Measurements from ENCODE around the gene CACNG8. TPM values are rescaled to one million over a fixed set of nuclear protein-coding genes. Genes with fewer than 3 reads are reported as not detected.

Gene CACNG8
- total RNA-seq, 2 experiments from 2014 or later: not detected

Other genes starting within 250 kb of the CACNG8 start
- gene NLRP12, start 138.6 kb upstream of the CACNG8 start, total RNA-seq: not detected
- 100 to 1,000 TPM; 241 to 251 TPM for gene MYADM, start 95.1 kb upstream of the CACNG8 start, total RNA-seq
- 1 to 10 TPM in 1 of 2 experiments, under 1 TPM in 1; 0.28 to 1.1 TPM for gene PRKCG, start 80.7 kb upstream of the CACNG8 start, total RNA-seq
- gene CACNG7, start 53.7 kb upstream of the CACNG8 start, total RNA-seq: not detected
- gene CACNG6, start 28.7 kb downstream of the CACNG8 start, total RNA-seq: not detected
- not detected for gene VSTM1, start 101.0 kb downstream of the CACNG8 start, total RNA-seq
- gene TARM1, start 118.4 kb downstream of the CACNG8 start, total RNA-seq: not detected
- gene OSCAR, start 137.9 kb downstream of the CACNG8 start, total RNA-seq: under 1 TPM; 0.19 to 0.49 TPM
- 10 to 100 TPM; 51.8 to 66.8 TPM for gene NDUFA3, start 139.9 kb downstream of the CACNG8 start, total RNA-seq
- gene TFPT, start 152.7 kb downstream of the CACNG8 start, total RNA-seq: 1 to 10 TPM; 7.8 to 8.2 TPM
- 10 to 100 TPM; 60.0 to 66.8 TPM for gene PRPF31, start 152.8 kb downstream of the CACNG8 start, total RNA-seq
- gene CNOT3, start 174.8 kb downstream of the CACNG8 start, total RNA-seq: 10 to 100 TPM; 30.8 to 42.3 TPM
- gene LENG1, start 196.8 kb downstream of the CACNG8 start, total RNA-seq: 10 to 100 TPM; 15.5 to 15.8 TPM
- not detected for gene TMC4, start 210.2 kb downstream of the CACNG8 start, total RNA-seq
- gene MBOAT7, start 226.6 kb downstream of the CACNG8 start, total RNA-seq: 10 to 100 TPM; 10.0 to 13.1 TPM
- 10 to 100 TPM; 13.9 to 14.6 TPM for gene TSEN34, start 228.4 kb downstream of the CACNG8 start, total RNA-seq
- 1,000 to 10,000 TPM; 2,006 to 2,016 TPM for gene RPS9, start 237.9 kb downstream of the CACNG8 start, total RNA-seq

Data from CD8-positive, alpha-beta T cell (primary cell).